WERI-Rb-1 (cell line): ENCODE data around the gene FOXO4.

Experiments used
- DNase-seq: peaks from one replicate; pipeline ENCODE4 v3.0.0-alpha.2; 2020
- H3K27ac ChIP-seq: fragments of 250-450 bp; sonication (Bioruptor Pico); 2 replicates; pipeline ENCODE4 v1.5.1; 2020; ENCODE audit warnings: mild to moderate bottlenecking, moderate library complexity
- H3K27me3 ChIP-seq: fragments of 250-450 bp; sonication (Bioruptor Pico); 2 replicates; pipeline ENCODE4 v1.5.1; 2021; ENCODE audit warnings: mild to moderate bottlenecking, low read depth, moderate library complexity; ENCODE audit not compliant: insufficient read depth, severe bottlenecking
- H3K36me3 ChIP-seq: fragments of 250-450 bp; sonication (Bioruptor Pico); 2 replicates; pipeline ENCODE4 v1.5.1; 2020; ENCODE audit warnings: mild to moderate bottlenecking, moderate library complexity
- H3K4me3 ChIP-seq: 2 replicates; pipeline ENCODE4 v1.5.1; 2011; ENCODE audit warnings: low read depth, mild to moderate bottlenecking, control low read depth, low read length
- H3K9me3 ChIP-seq: fragments of 250-450 bp; sonication (Bioruptor Pico); 2 replicates; pipeline ENCODE4 v1.5.1; 2021; ENCODE audit warnings: mild to moderate bottlenecking, moderate library complexity; ENCODE audit not compliant: severe bottlenecking
- CTCF ChIP-seq: IDR thresholded peaks from 2 replicates; pipeline ENCODE4 v1.5.1; 2011; ENCODE audit warnings: low read depth, mild to moderate bottlenecking, control low read depth, inconsistent platforms, low read length

The FOXO4 gene

GRCh38 chrX:71117358-71117757 is 21.7 kb downstream of the FOXO4 start:
- Histone ChIP-seq H3K27me3 (peaks cover 20% of the 10 kb centered on the region), H3K27ac (no peak overlapping the region), H3K4me3 (no peak overlapping the region)

GRCh38 chrX:71118032-71118984 is 22.7 kb downstream of the FOXO4 start, which contains the start of gene MED12:
Gene MED12, plus strand, starts transcription at chrX:71118596. Its CDS starts 159 bp downstream, at chrX:71118755.
- Histone ChIP-seq H3K9me3 (no peaks in the 10 kb centered on the region), H3K4me3 (peak within 1 kb of the TSS; percentile 62), H3K27me3 (peaks cover 24% of the 10 kb centered on the region), H3K27ac (peak within 1 kb of the TSS; percentile 75), H3K36me3 (peaks cover 11% of the 10 kb centered on the region)
- peak; percentile 83 for DNase-seq
- TF ChIP-seq CTCF = no peak

More at GRCh38 chrX:71117358-71117757, 21.7 kb downstream of the FOXO4 start:
- no peaks in the 10 kb centered on the region for H3K9me3 ChIP-seq
- no peak for DNase-seq
- H3K36me3 ChIP-seq = peaks cover 3% of the 10 kb centered on the region; the same call in 1 of the 2 replicates
- TF ChIP-seq CTCF = no peak

GRCh38 chrX:71118985-71119535 is 23.4 kb downstream of the FOXO4 start:
- no peak for DNase-seq
- Histone ChIP-seq H3K36me3 (peaks cover 19% of the 10 kb centered on the region), H3K4me3 (peak overlapping the region; percentile 62), H3K9me3 (no peaks in the 10 kb centered on the region), H3K27me3 (peaks cover 21% of the 10 kb centered on the region), H3K27ac (no peak overlapping the region)
- TF ChIP-seq CTCF = no peak

- Histone ChIP-seq H3K27ac (no peak overlapping the region), H3K4me3 (no peak overlapping the region), H3K27me3 (peaks cover 3% of the 10 kb centered on the region), H3K9me3 (no peaks in the 10 kb centered on the region), H3K36me3 (peaks cover 63% of the 10 kb centered on the region)
- DNase-seq = no peak
- TF ChIP-seq CTCF = no peak
Observed at GRCh38 chrX:71128166-71128833, 32.6 kb downstream of the FOXO4 start.

GRCh38 chrX:71128915-71129765 is 33.5 kb downstream of the FOXO4 start:
- H3K36me3 ChIP-seq = peaks cover 58% of the 10 kb centered on the region
- peak; percentile 60 for DNase-seq

More at GRCh38 chrX:71128915-71129765, 33.5 kb downstream of the FOXO4 start:
- no peak overlapping the region for H3K27ac ChIP-seq
- peaks cover 3% of the 10 kb centered on the region for H3K27me3 ChIP-seq
- peak; percentile 89 for TF ChIP-seq CTCF
- H3K4me3 ChIP-seq = no peak overlapping the region
- H3K9me3 ChIP-seq = no peaks in the 10 kb centered on the region
